NT2/D1 (cell line): ENCODE results near the gene NAMPT.

Source experiments
- SUZ12 ChIP-seq: IDR thresholded peaks from 2 replicates; pipeline ENCODE4 v1.6.1; 2011; ENCODE audit not compliant: insufficient read length, insufficient read depth; ENCODE audit errors: extremely low read depth
- YY1 ChIP-seq: IDR thresholded peaks from 2 replicates; pipeline ENCODE4 v1.6.1; 2011; ENCODE audit not compliant: insufficient read length, insufficient read depth
- ZNF274 ChIP-seq: IDR thresholded peaks from 2 replicates; pipeline ENCODE4 v1.6.1; 2011; ENCODE audit warnings: mild to moderate bottlenecking, low read depth, low read length

DNA sequence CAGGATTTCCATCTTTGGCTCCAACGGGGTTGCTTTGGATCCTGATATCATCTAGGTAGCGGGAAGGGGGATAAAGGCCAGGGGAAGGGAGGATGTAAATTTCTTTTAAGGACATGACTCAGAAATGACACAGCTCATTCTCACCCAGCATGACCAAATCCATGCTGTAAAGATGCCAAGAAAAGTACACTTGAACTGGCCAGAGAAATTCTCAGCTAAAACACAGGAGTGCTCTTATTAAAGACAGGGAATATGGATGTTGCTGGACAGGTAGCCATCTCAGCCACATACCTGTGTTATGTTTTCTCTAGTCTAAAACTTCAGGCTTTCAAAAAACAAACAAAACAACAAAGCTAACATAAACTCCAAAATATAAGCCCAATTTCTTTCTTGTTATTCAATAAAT, 68.3 kb downstream of the NAMPT start:
- TF ChIP-seq ZNF274 (no peak), YY1 (no peak), SUZ12 (no peak)
